Measurements from ENCODE around the gene FSTL5. TPM values are rescaled to one million over a fixed set of nuclear protein-coding genes. Genes with fewer than 3 reads are reported as not detected.

The FSTL5 gene
- total RNA-seq, 1 donor: not detected

DNA sequence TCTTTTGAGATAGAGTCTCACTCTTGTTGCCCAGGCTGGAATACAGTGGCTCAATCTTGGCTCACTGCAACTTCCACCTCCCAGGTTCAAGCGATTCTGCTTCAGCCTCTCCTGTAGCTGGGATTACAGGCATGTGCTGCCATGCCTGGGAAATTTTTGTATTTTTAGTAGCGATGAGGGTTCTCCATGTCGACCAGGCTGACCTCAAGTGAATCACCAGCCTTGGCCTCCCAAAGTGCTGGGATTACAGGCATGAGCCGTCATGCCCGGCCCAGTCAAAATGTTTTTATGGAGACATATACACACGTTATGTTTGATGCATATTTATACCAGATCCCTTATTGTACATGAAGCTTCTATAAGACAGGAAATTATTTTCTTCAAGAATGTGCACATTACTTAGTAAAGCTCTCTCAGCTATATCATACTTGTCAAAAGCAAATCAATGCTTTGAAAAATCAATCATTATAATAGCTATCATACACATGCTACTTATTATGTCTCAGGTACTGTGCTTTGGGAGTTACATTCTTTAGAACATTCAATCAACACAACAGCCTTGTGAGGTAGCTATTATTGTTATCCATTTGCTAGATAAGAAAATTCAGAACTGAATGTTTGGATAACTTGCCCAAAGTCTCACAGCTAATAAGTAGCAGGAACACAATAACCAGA lies 269.2 kb downstream of the FSTL5 start:
- no peak for DNase-seq (ENCODE audit: insufficient read length, low spot score, missing footprints)
- no peaks in the 10 kb centered on the region for H3K4me1 ChIP-seq (ENCODE audit: insufficient read depth, low read length)
- no peaks in the 10 kb centered on the region for H3K27me3 ChIP-seq (ENCODE audit: insufficient read depth, low read length)
- no peaks in the 10 kb centered on the region for H4K20me1 ChIP-seq (ENCODE audit: insufficient read depth, low read length)
- no peak overlapping the region for H2AFZ ChIP-seq (ENCODE audit: low read length)
- no peaks in the 10 kb centered on the region for H3K9me3 ChIP-seq (ENCODE audit: low read depth, low read length)
- H3K79me2 ChIP-seq (ENCODE audit: insufficient read depth, low read length): no peaks in the 10 kb centered on the region
- TF ChIP-seq, protein P1, sequence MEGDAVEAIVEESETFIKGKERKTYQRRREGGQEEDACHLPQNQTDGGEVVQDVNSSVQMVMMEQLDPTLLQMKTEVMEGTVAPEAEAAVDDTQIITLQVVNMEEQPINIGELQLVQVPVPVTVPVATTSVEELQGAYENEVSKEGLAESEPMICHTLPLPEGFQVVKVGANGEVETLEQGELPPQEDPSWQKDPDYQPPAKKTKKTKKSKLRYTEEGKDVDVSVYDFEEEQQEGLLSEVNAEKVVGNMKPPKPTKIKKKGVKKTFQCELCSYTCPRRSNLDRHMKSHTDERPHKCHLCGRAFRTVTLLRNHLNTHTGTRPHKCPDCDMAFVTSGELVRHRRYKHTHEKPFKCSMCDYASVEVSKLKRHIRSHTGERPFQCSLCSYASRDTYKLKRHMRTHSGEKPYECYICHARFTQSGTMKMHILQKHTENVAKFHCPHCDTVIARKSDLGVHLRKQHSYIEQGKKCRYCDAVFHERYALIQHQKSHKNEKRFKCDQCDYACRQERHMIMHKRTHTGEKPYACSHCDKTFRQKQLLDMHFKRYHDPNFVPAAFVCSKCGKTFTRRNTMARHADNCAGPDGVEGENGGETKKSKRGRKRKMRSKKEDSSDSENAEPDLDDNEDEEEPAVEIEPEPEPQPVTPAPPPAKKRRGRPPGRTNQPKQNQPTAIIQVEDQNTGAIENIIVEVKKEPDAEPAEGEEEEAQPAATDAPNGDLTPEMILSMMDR (IDR thresholded peaks at IDR 0.05; ENCODE audit: extremely low read depth, low read depth, low read length): no peak
- no peak overlapping the region for H3K27ac ChIP-seq (ENCODE audit: low read depth, low read length)
- H3K36me3 ChIP-seq (ENCODE audit: insufficient read depth, low read length): no peaks in the 10 kb centered on the region
- H3K4me3 ChIP-seq (ENCODE audit: insufficient read depth, low read length): no peak overlapping the region
- H3K4me2 ChIP-seq (ENCODE audit: insufficient read depth, low read length): no peak overlapping the region

DNA sequence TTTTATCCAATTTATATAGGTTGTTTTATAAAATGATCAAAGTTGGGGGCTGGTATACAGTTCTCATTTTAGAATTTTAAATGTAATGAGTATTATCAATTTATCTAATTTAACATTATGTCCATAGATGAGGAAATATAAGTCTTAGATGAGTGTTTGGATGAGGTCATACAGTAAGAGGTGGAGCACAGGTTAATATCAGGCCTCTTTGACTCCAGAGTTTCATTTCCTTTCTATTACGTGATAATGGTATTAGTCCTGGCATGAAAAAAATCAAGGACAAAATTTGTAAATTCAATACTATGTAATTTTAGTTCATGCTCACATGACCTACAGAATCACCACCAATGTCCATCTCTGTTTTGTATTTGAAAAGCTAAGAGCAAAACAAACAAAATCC lies 269.8 kb downstream of the FSTL5 start:
- Histone ChIP-seq H3K4me2 (ENCODE audit: insufficient read depth, low read length) (no peak overlapping the region), H3K9me3 (ENCODE audit: low read depth, low read length) (no peaks in the 10 kb centered on the region), H3K4me3 (ENCODE audit: insufficient read depth, low read length) (no peak overlapping the region), H4K20me1 (ENCODE audit: insufficient read depth, low read length) (no peaks in the 10 kb centered on the region), H3K4me1 (ENCODE audit: insufficient read depth, low read length) (no peaks in the 10 kb centered on the region), H3K27me3 (ENCODE audit: insufficient read depth, low read length) (no peaks in the 10 kb centered on the region), H3K36me3 (ENCODE audit: insufficient read depth, low read length) (no peaks in the 10 kb centered on the region), H3K27ac (ENCODE audit: low read depth, low read length) (no peak overlapping the region), H3K79me2 (ENCODE audit: insufficient read depth, low read length) (no peaks in the 10 kb centered on the region), H2AFZ (ENCODE audit: low read length) (no peak overlapping the region)
- TF ChIP-seq, protein P1 (IDR thresholded peaks at IDR 0.05; ENCODE audit: extremely low read depth, low read depth, low read length): no peak
- DNase-seq (ENCODE audit: insufficient read length, low spot score, missing footprints): no peak

DNA sequence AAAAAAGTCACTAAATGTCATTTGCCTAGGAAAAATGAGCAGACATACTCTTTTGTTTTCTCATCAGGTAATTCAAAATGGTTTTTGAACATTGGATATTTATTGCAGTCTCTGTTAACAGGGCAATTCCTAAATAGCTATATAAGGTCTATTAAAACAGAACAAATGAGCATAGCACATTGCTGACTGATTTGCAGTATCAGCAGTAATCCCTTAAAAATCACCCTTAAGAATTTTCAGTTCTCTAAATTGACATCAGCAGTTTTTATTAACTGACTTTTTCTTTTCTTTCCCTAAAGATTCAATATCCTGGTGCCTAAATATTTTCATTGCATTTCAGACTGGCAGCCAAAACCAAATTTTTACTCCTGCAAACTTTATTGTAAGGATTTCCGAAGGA lies 270.2 kb downstream of the FSTL5 start:
- no peaks in the 10 kb centered on the region for H3K27me3 ChIP-seq (ENCODE audit: insufficient read depth, low read length)
- no peak overlapping the region for H3K4me2 ChIP-seq (ENCODE audit: insufficient read depth, low read length)
- H3K27ac ChIP-seq (ENCODE audit: low read depth, low read length): no peak overlapping the region
- no peaks in the 10 kb centered on the region for H3K36me3 ChIP-seq (ENCODE audit: insufficient read depth, low read length)
- H2AFZ ChIP-seq (ENCODE audit: low read length): no peak overlapping the region
- H3K4me3 ChIP-seq (ENCODE audit: insufficient read depth, low read length): no peak overlapping the region
- H3K4me1 ChIP-seq (ENCODE audit: insufficient read depth, low read length): no peaks in the 10 kb centered on the region
- no peak for DNase-seq (ENCODE audit: insufficient read length, low spot score, missing footprints)
- no peaks in the 10 kb centered on the region for H3K9me3 ChIP-seq (ENCODE audit: low read depth, low read length)
- TF ChIP-seq, protein P1 (IDR thresholded peaks at IDR 0.05; ENCODE audit: extremely low read depth, low read depth, low read length): no peak
- H3K79me2 ChIP-seq (ENCODE audit: insufficient read depth, low read length): no peaks in the 10 kb centered on the region
- no peaks in the 10 kb centered on the region for H4K20me1 ChIP-seq (ENCODE audit: insufficient read depth, low read length)

DNA sequence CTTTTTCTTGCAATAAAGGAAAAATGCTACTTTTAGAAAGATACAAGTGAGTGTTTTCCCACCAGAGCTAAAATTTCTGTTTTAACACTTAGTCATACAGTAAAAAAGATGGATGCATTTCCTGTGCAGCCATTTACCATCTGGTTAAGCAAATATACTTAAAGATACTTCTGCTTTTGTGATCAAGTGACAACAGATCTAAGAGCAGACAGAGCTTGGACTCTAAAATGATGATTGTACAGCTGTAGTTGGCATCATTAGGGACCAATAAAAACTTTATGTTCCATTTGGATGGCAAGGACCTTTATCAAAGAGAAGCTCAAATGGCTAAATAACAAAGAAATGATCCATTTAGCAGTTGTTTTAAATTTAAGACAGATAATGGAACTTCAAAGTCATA lies 270.8 kb downstream of the FSTL5 start:
- Histone ChIP-seq H3K27ac (ENCODE audit: low read depth, low read length) (no peak overlapping the region), H2AFZ (ENCODE audit: low read length) (no peak overlapping the region), H3K4me3 (ENCODE audit: insufficient read depth, low read length) (no peak overlapping the region), H3K4me1 (ENCODE audit: insufficient read depth, low read length) (no peaks in the 10 kb centered on the region), H3K9me3 (ENCODE audit: low read depth, low read length) (no peaks in the 10 kb centered on the region), H3K4me2 (ENCODE audit: insufficient read depth, low read length) (no peak overlapping the region), H3K27me3 (ENCODE audit: insufficient read depth, low read length) (no peaks in the 10 kb centered on the region), H3K36me3 (ENCODE audit: insufficient read depth, low read length) (no peaks in the 10 kb centered on the region), H4K20me1 (ENCODE audit: insufficient read depth, low read length) (no peaks in the 10 kb centered on the region), H3K79me2 (ENCODE audit: insufficient read depth, low read length) (no peaks in the 10 kb centered on the region)
- no peak for DNase-seq (ENCODE audit: insufficient read length, low spot score, missing footprints)
- TF ChIP-seq, protein P1 (IDR thresholded peaks at IDR 0.05; ENCODE audit: extremely low read depth, low read depth, low read length): no peak

Data from osteoblast (primary cell).